WTC11 (cell line): ENCODE measurements around the gene RFWD3. TPM values are rescaled to one million over a fixed set of nuclear protein-coding genes. Genes with fewer than 3 reads are reported as not detected.
A peak's percentile ranks its signal among the peaks of the same experiment; 100 is the strongest.

Experiments
- ATAC-seq: fragments of 200-7000 bp; cut with Tn5 transposase; 2 replicates; pipeline ENCODE4 v1.10.0; 2021; ENCODE audit warnings: mild to moderate bottlenecking, moderate library complexity
- CTCF ChIA-PET: fragments of 300-600 bp; sonication (Branson Sonifier 250); formaldehyde crosslinking; loops from one replicate; lab custom pipeline; 2021; ENCODE audit warnings: antibody characterized with exemption; lab: Charles Lee
- POLR2A ChIA-PET: fragments of 350-600 bp; sonication (Branson Sonifier 250); formaldehyde crosslinking; loops from one replicate; lab custom pipeline; 2021; ENCODE audit warnings: antibody characterized with exemption; lab: Charles Lee
- DNase-seq: peaks from one replicate; pipeline ENCODE4 v3.0.0; 2021; ENCODE audit warnings: low spot score
- H3K27ac Mint-ChIP-seq: 2 replicates; pipeline ENCODE4 v1.8.0; 2021; ENCODE audit warnings: mixed read lengths
- H3K27me3 Mint-ChIP-seq: 2 replicates; pipeline ENCODE4 v1.8.0; 2021; ENCODE audit warnings: low read depth, mild to moderate bottlenecking, moderate library complexity, mixed read lengths
- H3K36me3 Mint-ChIP-seq: 2 replicates; pipeline ENCODE4 v1.8.0; 2021; ENCODE audit warnings: mixed read lengths
- H3K4me1 Mint-ChIP-seq: 2 replicates; pipeline ENCODE4 v1.8.0; 2022; ENCODE audit warnings: mixed read lengths
- H3K4me3 Mint-ChIP-seq: 2 replicates; pipeline ENCODE4 v1.8.0; 2021; ENCODE audit warnings: mild to moderate bottlenecking, moderate library complexity, mixed read lengths
- H3K9me3 Mint-ChIP-seq: 2 replicates; pipeline ENCODE4 v1.8.0; 2021; ENCODE audit warnings: mixed read lengths
- ATF3 ChIP-seq: sonication (generic); formaldehyde crosslinking; conservative IDR thresholded peaks from 2 replicates; pipeline ENCODE4 v1.8.1; 2022; ENCODE audit warnings: mild to moderate bottlenecking, missing genetic modification reagents
- CTCF ChIP-seq: fragments of 200-600 bp; IDR thresholded peaks from 2 replicates; pipeline ENCODE4 v1.8.0; 2022; ENCODE audit warnings: antibody characterized with exemption
- E2F1 ChIP-seq: sonication (generic); formaldehyde crosslinking; IDR thresholded peaks from 2 replicates; pipeline ENCODE4 v1.8.0; 2022; ENCODE audit warnings: mild to moderate bottlenecking, missing genetic modification reagents
- E2F5 ChIP-seq: sonication (generic); formaldehyde crosslinking; IDR thresholded peaks from 2 replicates; pipeline ENCODE4 v1.8.1; 2022; ENCODE audit warnings: mild to moderate bottlenecking, moderate library complexity, missing genetic modification reagents
- ERG ChIP-seq: fragments of 250-450 bp; sonication (Bioruptor Pico); IDR thresholded peaks from 2 replicates; pipeline ENCODE4 v1.8.0; 2021; ENCODE audit warnings: mild to moderate bottlenecking
- GABPB1 ChIP-seq: sonication (generic); formaldehyde crosslinking; IDR thresholded peaks from 2 replicates; pipeline ENCODE4 v1.8.1; 2023; ENCODE audit warnings: mild to moderate bottlenecking, missing genetic modification reagents
- KAT7 ChIP-seq: sonication (generic); formaldehyde crosslinking; IDR thresholded peaks from 2 replicates; pipeline ENCODE4 v1.8.1; 2023; ENCODE audit warnings: missing genetic modification reagents, mild to moderate bottlenecking, borderline replicate concordance
- NR3C1 ChIP-seq: sonication (generic); formaldehyde crosslinking; conservative IDR thresholded peaks from 2 replicates; pipeline ENCODE4 v1.8.1; 2023; ENCODE audit warnings: low read depth, mild to moderate bottlenecking, missing genetic modification reagents
- STAT6 ChIP-seq: sonication (generic); formaldehyde crosslinking; conservative IDR thresholded peaks from 2 replicates; pipeline ENCODE4 v1.8.1; 2023; ENCODE audit warnings: mild to moderate bottlenecking, low read depth, missing genetic modification reagents, moderate library complexity
- ZMAT4 ChIP-seq: fragments of 250-450 bp; sonication (Bioruptor Pico); IDR thresholded peaks from 2 replicates; pipeline ENCODE4 v1.9.0; 2021; ENCODE audit warnings: mild to moderate bottlenecking
- ZNF138 ChIP-seq: sonication (generic); formaldehyde crosslinking; conservative IDR thresholded peaks from 2 replicates; pipeline ENCODE4 v1.8.1; 2022; ENCODE audit warnings: mild to moderate bottlenecking, moderate library complexity, missing genetic modification reagents
- ZNF219 ChIP-seq: sonication (generic); formaldehyde crosslinking; IDR thresholded peaks from 2 replicates; pipeline ENCODE4 v1.8.0; 2023; ENCODE audit warnings: missing genetic modification reagents, mild to moderate bottlenecking, borderline replicate concordance
- ZNF263 ChIP-seq: sonication (generic); formaldehyde crosslinking; IDR thresholded peaks from 2 replicates; pipeline ENCODE4 v1.8.1; 2022; ENCODE audit warnings: low read depth, mild to moderate bottlenecking, moderate library complexity, missing genetic modification reagents
- ZNF423 ChIP-seq: fragments of 250-450 bp; sonication (Bioruptor Pico); IDR thresholded peaks from 2 replicates; pipeline ENCODE4 v2.1.2; 2022; ENCODE audit warnings: mild to moderate bottlenecking, moderate library complexity
- ZNF512 ChIP-seq: sonication (generic); formaldehyde crosslinking; IDR thresholded peaks from 2 replicates; pipeline ENCODE4 v1.8.1; 2022; ENCODE audit warnings: missing genetic modification reagents, borderline replicate concordance
- ZNF671 ChIP-seq: fragments of 250-450 bp; sonication (Bioruptor Pico); IDR thresholded peaks from 2 replicates; pipeline ENCODE4 v1.8.0; 2021; ENCODE audit warnings: mild to moderate bottlenecking
- total RNA-seq: library from RNA; stranded (reverse); gene quantifications from 3 replicates; pipeline ENCODE4 v1.2.3, GENCODE V29; 2021

The RFWD3 gene
- total RNA-seq, 1 experiment from 2014 or later = 109 TPM

- DNase-seq (no peak), ATAC-seq (no peak)
- Mint-ChIP-seq H3K4me1 (no peaks in the 10 kb centered on the region), H3K9me3 (no peaks in the 10 kb centered on the region), H3K27me3 (no peaks in the 10 kb centered on the region), H3K27ac (peak overlapping the region; percentile 5; the same call in 1 of the 2 replicates), H3K4me3 (no peak overlapping the region), H3K36me3 (peaks cover 59% of the 10 kb centered on the region)
- CTCF ChIA-PET = interaction anchor here (1.0 to 1.8 kb wide), 4 partner anchors 15 to 211 kb away, joined by 3 to 11 read pairs (median 4); partner anchors contain the start of gene RFWD3
- TF ChIP-seq ZNF671 (no peak), ZNF138 (no peak), STAT6 (CRISPR knock-in tag) (no peak), KAT7 (CRISPR knock-in tag) (no peak), ZNF512 (CRISPR knock-in tag) (no peak), ZNF263 (CRISPR knock-in tag) (no peak), NR3C1 (CRISPR knock-in tag) (no peak), ATF3 (no peak), E2F1 (CRISPR knock-in tag) (no peak), ERG (CRISPR knock-in tag) (no peak), GABPB1 (CRISPR knock-in tag) (no peak)
- POLR2A ChIA-PET = no interaction called here
Measured at GRCh38 chr16:74651841-74652240, 14.8 kb downstream of the RFWD3 start.

GRCh38 chr16:74650966-74651567 lies 15.6 kb downstream of the RFWD3 start:
- Mint-ChIP-seq H3K27ac (no peak overlapping the region), H3K36me3 (peaks cover 58% of the 10 kb centered on the region), H3K4me1 (no peaks in the 10 kb centered on the region), H3K27me3 (no peaks in the 10 kb centered on the region), H3K4me3 (no peak overlapping the region), H3K9me3 (no peaks in the 10 kb centered on the region)
- ChIA-PET CTCF (interaction anchor here (0.5 to 1.8 kb wide), 5 partner anchors 12 to 211 kb away, joined by 3 to 11 read pairs (median 4); partner anchors contain the start of gene RFWD3), POLR2A (no interaction called here)
- TF ChIP-seq E2F1 (CRISPR knock-in tag) (no peak), ATF3 (no peak), CTCF (peak; percentile 27; the same call in 1 of the 2 replicates), ZNF423 (CRISPR knock-in tag) (no peak), E2F5 (CRISPR knock-in tag) (no peak), ZNF219 (CRISPR knock-in tag) (no peak), ZMAT4 (CRISPR knock-in tag) (no peak)
- DNase-seq = no peak
- ATAC-seq = no peak
